MG63 (cell line): ENCODE data around the gene CSF2RB. TPM values are rescaled to one million over a fixed set of nuclear protein-coding genes. Genes with fewer than 3 reads are reported as not detected.
A peak's percentile ranks its signal among the peaks of the same experiment; 100 is the strongest.

ENCODE experiments used
- DNase-seq: peaks from one replicate; pipeline ENCODE4 v3.0.0-alpha.2; 2020
- H3K27me3 ChIP-seq: fragments of 250-450 bp; sonication (Bioruptor Pico); 2 replicates; pipeline ENCODE4 v1.5.1; 2020; ENCODE audit warnings: mild to moderate bottlenecking, moderate library complexity
- H3K36me3 ChIP-seq: fragments of 250-450 bp; sonication (Bioruptor Pico); 2 replicates; pipeline ENCODE4 v1.5.1; 2020; ENCODE audit warnings: mild to moderate bottlenecking, moderate library complexity
- H3K4me3 ChIP-seq: fragments of 250-450 bp; sonication (Bioruptor Pico); 2 replicates; pipeline ENCODE4 v1.5.1; 2020; ENCODE audit warnings: mild to moderate bottlenecking, moderate library complexity
- H3K9me3 ChIP-seq: fragments of 250-450 bp; sonication (Bioruptor Pico); 2 replicates; pipeline ENCODE4 v1.5.1; 2020; ENCODE audit warnings: mild to moderate bottlenecking, moderate library complexity
- total RNA-seq: library from RNA; depleted of rRNA; stranded (reverse); fragments of >200 nt; shearing (Covaris generic); gene quantifications from 2 replicates; pipeline ENCODE4 v1.2.3, GENCODE V29; 2014; ENCODE audit warnings: low replicate concordance

The CSF2RB gene
- total RNA-seq, 1 experiment from 2014 or later: not detected

GRCh38 chr22:36904260-36904880 is 9.1 kb upstream of the CSF2RB start:
- DNase-seq: no peak
- H3K36me3 ChIP-seq: no peaks in the 10 kb centered on the region
- no peak overlapping the region for H3K4me3 ChIP-seq
- no peaks in the 10 kb centered on the region for H3K9me3 ChIP-seq
- peaks cover 19% of the 10 kb centered on the region for H3K27me3 ChIP-seq

DNA sequence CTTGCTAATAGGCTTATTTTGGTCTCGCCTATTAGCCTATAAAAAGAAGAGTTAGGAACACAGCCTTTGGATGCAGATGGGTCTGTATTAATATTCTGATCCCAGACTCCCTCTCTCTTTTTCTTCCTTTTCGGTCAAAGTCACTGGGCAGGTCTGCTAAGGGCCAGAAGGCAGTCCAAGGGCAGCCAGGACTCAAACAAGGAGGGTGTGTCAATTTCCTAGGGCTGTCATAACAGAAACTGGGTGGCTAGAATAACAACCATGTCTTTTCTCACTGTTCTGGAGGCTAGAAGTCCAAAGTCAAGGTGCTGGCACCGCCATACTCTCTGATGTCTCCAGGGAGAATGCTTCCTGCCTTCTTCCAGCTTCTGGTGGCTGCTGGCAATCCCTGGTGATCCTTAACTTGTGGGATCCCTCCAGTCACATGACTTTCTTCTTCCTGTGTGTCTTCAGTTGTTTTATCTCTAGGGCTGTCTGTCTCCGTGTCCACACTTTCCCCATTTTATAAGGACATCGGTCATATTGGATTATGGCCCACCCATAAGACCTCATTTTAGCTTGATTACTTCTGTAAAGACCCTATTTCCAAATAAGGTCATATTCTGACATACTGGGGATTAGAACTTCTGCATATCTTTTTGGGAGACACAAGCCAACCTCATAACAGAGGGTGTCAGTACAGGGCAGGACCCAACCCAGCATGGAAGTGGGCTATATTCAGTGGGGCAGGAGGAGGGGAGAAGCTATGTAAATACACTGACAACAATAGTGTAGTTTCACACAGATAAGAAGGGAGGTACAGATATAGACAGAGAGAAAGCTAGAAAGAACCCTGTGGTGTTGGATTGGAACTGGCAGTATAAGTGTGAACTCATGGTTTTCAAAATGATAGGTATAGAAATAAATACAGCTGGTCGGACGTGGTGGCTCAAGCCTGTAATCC is 5.9 kb upstream of the CSF2RB start:
- no peak for DNase-seq
- peaks cover 40% of the 10 kb centered on the region for H3K27me3 ChIP-seq
- no peak overlapping the region for H3K4me3 ChIP-seq
- no peaks in the 10 kb centered on the region for H3K9me3 ChIP-seq
- no peaks in the 10 kb centered on the region for H3K36me3 ChIP-seq

DNA sequence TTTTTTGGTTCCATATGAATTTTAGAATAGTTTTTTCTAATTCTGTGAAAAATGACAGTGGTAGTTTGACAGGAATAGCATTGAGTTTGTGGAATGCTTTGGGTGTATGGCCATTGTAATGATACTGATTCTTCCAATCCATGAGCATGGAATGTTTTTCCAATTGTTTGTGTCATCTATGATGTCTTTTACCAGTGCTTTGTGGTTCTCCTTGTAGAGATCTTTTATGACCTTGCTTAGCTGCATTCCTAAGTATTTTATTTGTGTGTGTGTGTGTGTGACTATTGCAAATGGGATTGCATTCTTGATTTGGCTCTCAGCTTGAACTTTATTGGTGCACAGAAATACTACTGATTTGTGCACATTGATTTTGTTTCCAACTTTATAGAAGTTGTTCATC is 3.0 kb upstream of the CSF2RB start:
- no peak for DNase-seq
- no peaks in the 10 kb centered on the region for H3K9me3 ChIP-seq
- H3K36me3 ChIP-seq: no peaks in the 10 kb centered on the region
- H3K27me3 ChIP-seq: peaks cover 39% of the 10 kb centered on the region
- no peak overlapping the region for H3K4me3 ChIP-seq

GRCh38 chr22:36911887-36912661 is 1.4 kb upstream of the CSF2RB start:
- no peaks in the 10 kb centered on the region for H3K36me3 ChIP-seq
- DNase-seq: no peak
- no peak overlapping the region for H3K4me3 ChIP-seq
- peaks cover 39% of the 10 kb centered on the region for H3K27me3 ChIP-seq
- H3K9me3 ChIP-seq: no peaks in the 10 kb centered on the region

DNA sequence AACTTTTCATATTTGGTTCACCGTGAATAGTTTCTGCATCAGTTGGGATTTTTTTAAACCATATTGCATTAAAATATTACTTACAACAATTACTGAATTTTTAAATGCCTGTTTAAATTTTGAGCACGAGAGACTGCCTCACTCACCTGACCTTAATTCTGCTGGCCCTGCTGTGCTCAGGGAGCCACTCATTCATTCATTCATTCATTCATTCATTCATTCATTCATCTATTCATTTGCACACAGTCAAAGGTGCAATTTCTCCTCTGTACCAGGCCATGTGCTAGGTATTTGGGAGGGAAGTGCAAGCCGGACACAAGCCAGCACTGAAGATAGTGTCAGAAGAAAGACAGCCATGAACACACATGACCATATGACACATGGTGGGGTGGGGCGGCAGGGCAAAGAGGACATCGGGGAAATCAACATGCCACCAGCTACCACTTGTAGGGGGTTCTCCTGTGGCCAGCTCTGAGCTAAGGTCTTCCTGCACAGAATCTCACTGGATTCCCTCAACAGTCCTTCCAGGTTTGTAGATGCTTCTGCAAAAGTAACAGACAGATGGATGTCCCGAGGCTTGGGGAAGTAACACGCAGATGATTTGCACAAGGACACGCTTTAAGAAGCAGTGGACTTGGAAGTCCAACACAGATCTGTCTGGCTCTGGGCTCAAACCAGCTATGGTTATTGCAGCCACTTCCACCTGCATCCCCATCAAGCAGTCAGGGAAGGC is 568 bp upstream of the CSF2RB start:
- H3K4me3 ChIP-seq: no peak overlapping the region
- H3K27me3 ChIP-seq: peaks cover 32% of the 10 kb centered on the region
- H3K9me3 ChIP-seq: no peaks in the 10 kb centered on the region
- DNase-seq: no peak
- H3K36me3 ChIP-seq: no peaks in the 10 kb centered on the region

DNA sequence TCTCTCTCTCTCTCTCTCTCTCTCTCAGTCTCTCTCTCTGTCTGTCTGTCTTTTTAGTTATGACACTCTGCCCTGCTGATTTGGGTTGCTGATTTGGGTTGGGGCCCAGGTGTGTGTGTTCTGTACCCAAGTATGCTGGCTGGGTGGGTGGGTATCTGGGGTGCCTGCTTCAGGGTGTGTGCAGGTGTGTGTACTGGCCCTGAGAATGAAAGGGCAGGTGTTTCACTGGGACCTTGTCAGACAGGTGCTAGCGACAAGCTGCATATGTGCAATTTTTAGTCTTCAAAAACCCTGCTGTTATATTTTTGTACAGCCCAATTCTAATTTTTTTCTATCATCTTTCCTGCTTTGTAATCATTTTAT is 943 bp downstream of the CSF2RB start:
- Histone ChIP-seq H3K36me3 (no peaks in the 10 kb centered on the region), H3K27me3 (peaks cover 25% of the 10 kb centered on the region), H3K4me3 (no peak overlapping the region), H3K9me3 (no peaks in the 10 kb centered on the region)
- no peak for DNase-seq

DNA sequence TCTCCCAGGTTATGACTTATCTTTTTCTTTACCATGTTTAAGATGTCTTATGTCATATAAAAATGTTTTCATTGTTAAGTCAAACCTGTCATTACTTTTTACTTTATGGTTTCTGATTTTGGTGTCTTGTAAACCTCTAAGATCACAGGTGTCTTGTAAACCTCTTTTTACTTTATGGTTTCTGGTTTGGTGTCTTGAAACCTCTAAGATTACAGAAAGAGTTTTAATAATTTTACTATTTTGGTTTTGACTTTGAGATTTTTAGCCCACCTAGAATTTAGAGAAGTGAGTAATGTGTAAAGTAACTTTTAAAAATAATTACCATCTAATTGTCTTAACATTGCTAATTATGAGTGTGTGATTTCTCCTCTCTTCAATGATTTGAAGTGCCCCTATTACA is 2.6 kb downstream of the CSF2RB start:
- Histone ChIP-seq H3K4me3 (no peak overlapping the region), H3K27me3 (peaks cover 8% of the 10 kb centered on the region), H3K9me3 (no peaks in the 10 kb centered on the region), H3K36me3 (no peaks in the 10 kb centered on the region)
- DNase-seq: no peak

DNA sequence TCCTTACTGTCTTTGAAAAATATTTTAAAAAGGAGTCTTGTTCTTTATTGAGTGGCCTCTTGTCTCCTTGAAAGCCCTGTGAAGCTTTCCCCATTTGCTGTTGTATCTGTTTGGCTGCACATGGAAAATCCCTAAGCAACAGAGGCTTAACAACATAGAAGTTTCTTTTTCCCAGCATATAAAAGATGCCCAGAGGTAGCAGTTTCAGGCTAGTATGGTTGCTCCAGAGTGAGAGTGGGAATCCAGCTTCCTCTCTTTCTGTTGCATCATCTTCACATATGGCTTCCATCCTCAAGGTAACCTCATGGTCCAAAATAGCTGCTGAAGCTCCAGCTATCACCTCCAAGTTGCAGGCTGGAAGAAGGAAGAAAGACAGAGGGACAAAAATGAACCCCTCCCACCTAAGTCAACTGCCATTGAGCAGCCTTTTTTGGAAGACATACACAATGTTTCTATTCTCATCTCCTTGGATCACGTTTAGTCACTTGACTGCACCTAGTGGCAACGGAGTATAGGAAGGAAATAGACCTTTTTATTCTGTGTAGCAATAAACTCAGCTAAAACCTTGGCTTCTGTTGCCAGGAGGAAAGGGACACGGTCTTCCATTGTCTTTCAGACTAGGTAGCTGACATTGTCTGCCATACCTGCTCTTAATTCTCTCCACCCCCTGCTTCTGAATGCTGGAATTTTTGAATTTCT is 5.3 kb downstream of the CSF2RB start:
- H3K4me3 ChIP-seq: no peak overlapping the region
- no peaks in the 10 kb centered on the region for H3K9me3 ChIP-seq
- H3K27me3 ChIP-seq: peaks cover 4% of the 10 kb centered on the region
- DNase-seq: no peak
- H3K36me3 ChIP-seq: no peaks in the 10 kb centered on the region

GRCh38 chr22:36921309-36922104 is 8.1 kb downstream of the CSF2RB start:
- DNase-seq: no peak
- no peaks in the 10 kb centered on the region for H3K9me3 ChIP-seq
- H3K4me3 ChIP-seq: no peak overlapping the region
- H3K27me3 ChIP-seq: no peaks in the 10 kb centered on the region; the same call in 1 of the 2 replicates
- no peaks in the 10 kb centered on the region for H3K36me3 ChIP-seq

DNA sequence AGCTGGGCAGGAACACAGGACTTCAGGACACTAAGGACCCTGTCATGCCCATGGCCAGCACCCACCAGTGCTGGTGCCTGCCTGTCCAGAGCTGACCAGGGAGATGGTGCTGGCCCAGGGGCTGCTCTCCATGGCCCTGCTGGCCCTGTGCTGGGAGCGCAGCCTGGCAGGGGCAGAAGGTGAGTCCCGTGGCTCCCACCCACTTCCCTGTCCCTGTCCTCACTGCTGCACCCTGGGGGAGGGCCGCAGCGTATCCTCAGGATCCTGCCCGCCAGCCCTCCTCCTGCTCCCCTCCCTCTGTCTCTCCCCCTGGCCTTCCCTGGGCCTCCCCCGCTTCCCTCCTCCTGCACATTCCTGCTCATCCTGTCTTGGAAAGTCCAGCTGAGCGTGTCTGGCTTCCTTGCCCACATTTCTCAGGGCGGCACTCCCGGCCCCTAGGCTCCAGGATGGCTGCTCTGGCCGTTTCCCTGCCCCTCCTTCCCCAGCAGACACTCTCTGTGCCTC is 8.7 kb downstream of the CSF2RB start:
- Histone ChIP-seq H3K27me3 (no peaks in the 10 kb centered on the region; the same call in 1 of the 2 replicates), H3K9me3 (no peaks in the 10 kb centered on the region), H3K4me3 (no peak overlapping the region), H3K36me3 (no peaks in the 10 kb centered on the region)
- no peak for DNase-seq

- no peak for DNase-seq
- H3K27me3 ChIP-seq: no peaks in the 10 kb centered on the region
These were observed 9.3 kb downstream of the CSF2RB start for GRCh38 chr22:36922711-36923110.

DNA sequence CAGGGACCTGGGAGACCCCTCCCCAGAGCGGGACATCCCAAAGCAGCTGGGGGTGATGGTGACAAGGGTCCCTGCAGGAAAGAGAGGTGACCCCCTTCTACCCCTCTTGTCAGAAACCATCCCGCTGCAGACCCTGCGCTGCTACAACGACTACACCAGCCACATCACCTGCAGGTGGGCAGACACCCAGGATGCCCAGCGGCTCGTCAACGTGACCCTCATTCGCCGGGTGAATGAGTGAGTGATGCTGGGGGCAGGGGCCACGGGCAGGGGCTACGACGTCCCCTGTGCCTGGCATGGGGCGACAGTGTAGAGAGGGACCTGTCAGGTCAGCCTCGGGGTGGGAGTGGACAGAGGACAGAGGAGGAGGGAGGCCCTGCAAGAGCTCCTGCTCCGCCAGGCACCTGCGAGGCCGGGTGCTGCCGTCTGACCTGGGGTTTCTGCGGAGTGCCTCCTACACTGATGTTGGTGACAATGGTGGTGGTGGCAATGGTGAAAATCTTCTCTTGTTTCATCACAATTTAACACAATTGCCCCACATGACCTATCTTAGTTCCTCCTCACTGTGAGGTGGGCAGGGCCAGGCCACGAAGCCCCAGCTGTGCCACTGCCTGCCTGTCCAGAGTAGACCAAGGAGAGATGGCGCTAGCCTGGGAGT is 9.8 kb downstream of the CSF2RB start:
- no peak overlapping the region for H3K4me3 ChIP-seq
- H3K27me3 ChIP-seq: no peaks in the 10 kb centered on the region
- no peaks in the 10 kb centered on the region for H3K9me3 ChIP-seq
- H3K36me3 ChIP-seq: no peaks in the 10 kb centered on the region
- DNase-seq: no peak

More at GRCh38 chr22:36922711-36923110, 9.3 kb downstream of the CSF2RB start:
- H3K36me3 ChIP-seq: no peaks in the 10 kb centered on the region
- H3K4me3 ChIP-seq: no peak overlapping the region
- H3K9me3 ChIP-seq: no peaks in the 10 kb centered on the region

- Histone ChIP-seq H3K36me3 (no peaks in the 10 kb centered on the region), H3K4me3 (no peak overlapping the region), H3K27me3 (no peaks in the 10 kb centered on the region), H3K9me3 (no peaks in the 10 kb centered on the region)
- DNase-seq: no peak
These were observed 10.8 kb downstream of the CSF2RB start for GRCh38 chr22:36924151-36924698.

DNA sequence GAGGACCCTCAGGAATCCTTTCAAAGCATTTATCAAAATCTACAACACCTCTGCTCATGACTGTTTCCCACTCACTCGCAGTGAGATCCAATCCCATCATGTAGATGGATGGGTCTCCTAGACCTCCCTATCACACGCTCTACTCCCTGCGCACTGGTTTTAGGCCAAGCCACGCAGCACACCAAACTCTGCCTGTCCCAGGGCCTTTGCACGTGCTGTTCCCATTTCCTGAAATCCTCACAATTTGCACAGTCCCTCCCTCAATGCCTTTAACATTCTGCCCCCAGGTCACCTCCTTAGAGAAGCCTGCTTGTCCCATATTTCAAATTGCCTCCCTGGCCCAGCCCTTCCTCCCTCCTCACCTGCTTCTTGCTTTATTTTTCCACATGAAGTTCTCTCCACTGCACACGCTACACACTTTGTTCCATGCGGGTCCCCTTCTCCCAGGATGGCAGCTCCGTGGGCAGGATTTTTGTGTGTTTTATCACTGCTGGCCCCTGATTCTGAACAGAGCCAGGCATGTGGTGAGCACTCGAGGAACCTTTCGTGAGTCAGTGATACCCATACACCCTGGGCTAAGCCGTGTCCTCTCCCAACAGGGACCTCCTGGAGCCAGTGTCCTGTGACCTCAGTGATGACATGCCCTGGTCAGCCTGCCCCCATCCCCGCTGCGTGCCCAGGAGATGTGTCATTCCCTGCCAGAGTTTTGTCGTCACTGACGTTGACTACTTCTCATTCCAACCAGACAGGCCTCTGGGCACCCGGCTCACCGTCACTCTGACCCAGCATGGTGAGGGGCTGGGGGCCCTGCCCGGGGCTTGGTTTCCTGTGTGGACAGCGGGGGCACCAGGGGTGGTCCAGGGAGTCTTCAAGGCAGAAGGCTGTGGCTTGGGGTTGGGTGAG is 12.2 kb downstream of the CSF2RB start:
- H3K36me3 ChIP-seq: no peaks in the 10 kb centered on the region
- no peak overlapping the region for H3K4me3 ChIP-seq
- H3K9me3 ChIP-seq: no peaks in the 10 kb centered on the region
- DNase-seq: peak; percentile 37
- H3K27me3 ChIP-seq: no peaks in the 10 kb centered on the region
